Memory B cell (primary cell): Measurements from ENCODE around the gene MGAT3.
A peak's percentile ranks its signal among the peaks of the same experiment; 100 is the strongest.

Experiments used
- ATAC-seq: fragments of 150-1000 bp; cut with Tn5 transposase; 2 replicates; pipeline ENCODE4 v1.10.0; 2021; ENCODE audit warnings: low read depth, mild to moderate bottlenecking, moderate library complexity
- DNase-seq, 2 donors: peaks; one replicate each; pipeline ENCODE4 v3.0.0; 2022; ENCODE audit warnings: low spot score in 2 of 2
- H3K27ac Mint-ChIP-seq: one replicate; pipeline ENCODE4 v1.8.0; 2022; ENCODE audit warnings: mild to moderate bottlenecking, moderate library complexity, mixed read lengths
- H3K27me3 Mint-ChIP-seq: one replicate; pipeline ENCODE4 v1.8.0; 2022; ENCODE audit warnings: mixed read lengths
- H3K36me3 Mint-ChIP-seq: one replicate; pipeline ENCODE4 v1.8.0; 2022; ENCODE audit warnings: mild to moderate bottlenecking, mixed read lengths
- H3K4me1 Mint-ChIP-seq: one replicate; pipeline ENCODE4 v1.8.0; 2022; ENCODE audit warnings: mixed read lengths
- H3K4me3 Mint-ChIP-seq: one replicate; pipeline ENCODE4 v1.8.0; 2022; ENCODE audit warnings: mild to moderate bottlenecking, moderate library complexity, mixed read lengths
- H3K9me3 Mint-ChIP-seq: one replicate; pipeline ENCODE4 v1.8.0; 2022; ENCODE audit warnings: mixed read lengths

The MGAT3 gene

DNA sequence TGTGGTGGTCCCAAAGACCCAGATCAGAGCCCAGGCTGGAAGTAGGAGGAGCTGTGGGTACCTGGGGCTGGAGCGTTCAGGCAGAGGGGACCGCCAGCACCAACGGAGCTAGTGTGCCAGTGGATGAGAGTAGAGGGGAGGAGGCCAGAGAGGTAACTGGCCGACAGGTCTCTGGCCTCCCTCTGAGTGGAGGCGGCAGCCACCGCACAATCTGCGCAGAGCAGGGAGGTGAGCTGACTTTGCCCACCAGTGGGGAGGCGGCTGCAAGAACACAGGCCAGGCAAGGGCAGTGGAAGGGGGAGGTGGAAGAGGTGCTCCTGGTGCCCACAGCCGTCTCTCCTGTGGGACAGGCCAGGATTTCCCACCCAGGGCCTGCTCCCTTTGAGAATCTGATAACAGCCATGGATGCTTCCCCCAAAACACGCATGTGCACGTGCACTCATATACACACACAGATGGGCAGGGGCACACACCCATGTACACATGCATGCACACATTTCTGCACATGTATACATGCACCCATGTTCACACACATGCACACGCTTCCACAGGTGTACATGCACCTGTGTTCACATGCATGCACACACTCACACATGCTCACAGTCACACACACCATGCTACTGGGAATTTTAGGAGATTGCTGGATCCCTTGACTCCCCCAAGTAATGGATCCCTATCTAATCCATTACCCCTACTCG lies 6.4 kb upstream of the MGAT3 start:
- ATAC-seq (no peak), DNase-seq (no peak)
- Mint-ChIP-seq H3K36me3 (peaks cover 3% of the 10 kb centered on the region), H3K4me1 (peaks cover 64% of the 10 kb centered on the region), H3K27ac (no peak overlapping the region), H3K4me3 (peak overlapping the region; percentile 91), H3K27me3 (no peaks in the 10 kb centered on the region), H3K9me3 (no peaks in the 10 kb centered on the region)

DNA sequence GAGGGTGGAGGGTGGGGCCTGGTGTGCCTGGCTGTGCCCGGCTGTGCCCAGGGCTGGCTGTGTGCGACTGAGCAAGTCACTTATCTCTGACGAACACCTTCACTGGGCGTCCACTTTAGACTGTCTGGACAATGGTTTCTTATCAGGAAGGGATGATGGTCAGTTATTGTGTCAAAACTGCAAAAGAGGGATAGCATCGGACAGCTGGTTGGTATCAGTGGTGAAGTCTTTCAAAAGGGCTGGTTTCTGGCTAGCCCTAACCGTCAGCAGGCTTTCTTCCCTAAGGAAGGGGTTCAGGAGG lies 4.1 kb upstream of the MGAT3 start:
- no peak for ATAC-seq
- no peak overlapping the region for H3K4me3 Mint-ChIP-seq
- no peaks in the 10 kb centered on the region for H3K27me3 Mint-ChIP-seq
- H3K4me1 Mint-ChIP-seq = peaks cover 57% of the 10 kb centered on the region
- no peak for DNase-seq
- peaks cover 2% of the 10 kb centered on the region for H3K36me3 Mint-ChIP-seq
- H3K9me3 Mint-ChIP-seq = no peaks in the 10 kb centered on the region
- H3K27ac Mint-ChIP-seq = peak overlapping the region; percentile 39

DNA sequence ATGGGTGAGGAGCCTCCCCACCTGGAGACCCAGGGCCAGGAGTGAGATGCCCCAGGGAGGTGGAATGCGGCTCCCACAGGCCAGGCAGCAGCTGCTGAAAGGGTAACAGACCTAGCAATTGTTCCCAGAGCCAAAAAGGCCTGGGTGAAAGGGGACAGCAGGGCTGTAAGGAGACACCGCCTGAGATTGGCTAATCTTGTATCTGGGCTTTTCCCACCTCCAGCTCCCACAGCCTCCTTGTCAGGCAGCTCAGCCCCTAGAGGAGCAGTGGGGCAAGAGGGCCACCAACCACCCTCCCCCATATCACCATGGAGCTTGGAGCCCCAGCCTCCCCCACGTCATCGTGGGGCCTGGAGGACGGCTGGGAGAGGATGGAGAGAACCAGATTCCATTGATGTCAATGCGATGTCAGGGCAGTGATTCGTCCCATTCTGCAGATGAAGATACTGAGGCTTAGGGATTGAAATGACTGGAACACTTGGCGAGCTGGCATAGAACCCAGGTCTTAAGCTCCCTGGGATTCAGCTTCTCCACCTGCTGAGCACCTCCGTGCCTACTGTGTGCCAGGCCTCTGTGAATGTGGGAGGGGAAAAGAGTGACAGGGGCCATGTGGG lies 2.9 kb upstream of the MGAT3 start:
- no peaks in the 10 kb centered on the region for H3K9me3 Mint-ChIP-seq
- no peak for DNase-seq
- H3K4me1 Mint-ChIP-seq = peaks cover 56% of the 10 kb centered on the region
- H3K4me3 Mint-ChIP-seq = no peak overlapping the region
- ATAC-seq = no peak
- H3K27me3 Mint-ChIP-seq = no peaks in the 10 kb centered on the region
- H3K27ac Mint-ChIP-seq = no peak overlapping the region
- H3K36me3 Mint-ChIP-seq = peaks cover 2% of the 10 kb centered on the region

DNA sequence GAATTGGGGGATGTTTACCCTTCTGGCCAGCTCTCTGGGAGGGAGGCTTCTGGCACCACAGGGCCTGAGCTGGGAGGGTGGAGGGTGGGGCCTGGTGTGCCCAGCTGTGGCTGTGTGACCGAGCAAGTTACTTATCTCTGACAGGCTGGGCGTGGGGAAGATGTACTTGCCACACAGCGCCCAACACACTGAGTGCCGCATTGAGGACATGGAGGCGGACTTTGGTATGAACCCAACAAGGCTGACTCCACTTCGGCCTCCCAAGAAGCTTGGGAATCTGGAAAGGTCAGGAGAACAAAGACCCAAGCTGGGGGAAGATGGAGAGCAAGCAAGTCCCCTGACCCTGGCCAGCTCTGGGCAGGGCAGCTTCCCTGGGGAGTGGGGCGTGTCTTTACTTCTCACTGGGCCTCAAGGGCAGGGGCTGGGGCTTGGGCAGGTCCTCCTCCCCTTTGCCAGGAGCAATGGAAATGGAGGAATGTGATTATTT lies 2.4 kb upstream of the MGAT3 start:
- peaks cover 2% of the 10 kb centered on the region for H3K36me3 Mint-ChIP-seq
- DNase-seq = no peak
- peak overlapping the region; percentile 18 for H3K4me3 Mint-ChIP-seq
- no peak overlapping the region for H3K27ac Mint-ChIP-seq
- H3K27me3 Mint-ChIP-seq = no peaks in the 10 kb centered on the region
- no peaks in the 10 kb centered on the region for H3K9me3 Mint-ChIP-seq
- peaks cover 52% of the 10 kb centered on the region for H3K4me1 Mint-ChIP-seq
- ATAC-seq = no peak

GRCh38 chr22:39457198-39457555 lies 365 bp downstream of the MGAT3 start:
- H3K4me3 Mint-ChIP-seq = no peak overlapping the region
- ATAC-seq (peak; percentile 40), DNase-seq (no peak)
- H3K9me3 Mint-ChIP-seq = no peaks in the 10 kb centered on the region
- no peaks in the 10 kb centered on the region for H3K27me3 Mint-ChIP-seq
- peaks cover 46% of the 10 kb centered on the region for H3K4me1 Mint-ChIP-seq
- H3K27ac Mint-ChIP-seq = no peak overlapping the region
- peaks cover 2% of the 10 kb centered on the region for H3K36me3 Mint-ChIP-seq

DNA sequence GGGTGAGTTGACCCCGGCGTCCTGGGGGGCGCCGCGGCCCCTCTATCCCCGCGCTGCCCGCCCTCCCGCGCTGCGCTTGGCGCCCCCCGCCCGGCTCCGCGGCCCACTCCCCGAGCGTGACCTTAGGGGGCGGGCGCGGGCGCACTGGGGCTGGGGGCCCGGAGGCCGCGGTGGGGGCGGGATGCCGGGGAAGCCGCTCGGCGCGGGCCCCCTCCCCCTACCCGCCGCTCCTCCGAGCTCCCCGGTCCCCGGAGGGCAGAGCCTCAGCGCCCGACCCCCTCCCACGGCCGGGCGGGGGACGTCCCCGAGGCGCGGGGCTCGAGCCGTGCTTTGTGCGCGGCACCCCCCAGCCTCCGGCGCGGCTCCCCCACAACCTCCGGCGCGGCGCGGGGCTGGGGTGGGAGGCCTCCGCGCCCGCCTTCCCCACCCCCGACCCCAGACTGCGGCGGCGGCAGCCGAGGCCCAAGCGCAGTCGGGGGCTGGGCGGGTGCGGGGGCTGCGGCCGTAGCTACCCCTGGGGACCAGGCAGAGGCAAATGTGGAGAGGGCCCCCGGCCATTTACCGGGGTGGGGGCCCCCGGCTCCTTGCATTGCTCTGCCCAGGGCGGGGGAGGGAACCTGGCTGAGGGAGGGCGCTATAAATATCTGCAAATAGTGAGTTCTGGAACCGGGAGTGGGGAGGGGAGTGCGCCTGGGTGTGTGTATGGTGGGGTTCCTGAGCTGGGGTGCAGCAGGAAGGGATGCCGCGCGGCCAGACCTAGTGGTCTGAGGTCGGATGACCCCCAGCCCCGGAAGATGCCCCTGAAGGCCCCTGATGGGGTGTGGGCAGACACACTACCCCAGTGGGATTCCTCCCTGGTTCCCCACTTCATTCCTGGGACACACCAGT lies 988 bp downstream of the MGAT3 start:
- peak overlapping the region; percentile 76 for H3K27ac Mint-ChIP-seq
- DNase-seq (no peak), ATAC-seq (peak; percentile 25)
- H3K9me3 Mint-ChIP-seq = no peaks in the 10 kb centered on the region
- peak overlapping the region; percentile 95 for H3K4me3 Mint-ChIP-seq
- H3K27me3 Mint-ChIP-seq = no peaks in the 10 kb centered on the region
- peaks cover 46% of the 10 kb centered on the region for H3K4me1 Mint-ChIP-seq
- peaks cover 2% of the 10 kb centered on the region for H3K36me3 Mint-ChIP-seq

GRCh38 chr22:39458444-39459083 lies 1.8 kb downstream of the MGAT3 start:
- ATAC-seq = no peak
- Mint-ChIP-seq H3K27me3 (no peaks in the 10 kb centered on the region), H3K9me3 (no peaks in the 10 kb centered on the region), H3K36me3 (peaks cover 2% of the 10 kb centered on the region), H3K4me3 (peak overlapping the region; percentile 95), H3K27ac (peak overlapping the region; percentile 76), H3K4me1 (peaks cover 47% of the 10 kb centered on the region)
- DNase-seq = no peak

- peak overlapping the region; percentile 27 for H3K4me3 Mint-ChIP-seq
- ATAC-seq (no peak), DNase-seq (no peak)
- H3K9me3 Mint-ChIP-seq = no peaks in the 10 kb centered on the region
- peaks cover 48% of the 10 kb centered on the region for H3K4me1 Mint-ChIP-seq
- H3K27ac Mint-ChIP-seq = peak overlapping the region; percentile 76
- no peaks in the 10 kb centered on the region for H3K27me3 Mint-ChIP-seq
- peaks cover 2% of the 10 kb centered on the region for H3K36me3 Mint-ChIP-seq
Measured at GRCh38 chr22:39459681-39460080, 2.9 kb downstream of the MGAT3 start.

- H3K36me3 Mint-ChIP-seq = peaks cover 2% of the 10 kb centered on the region
- H3K4me1 Mint-ChIP-seq = peaks cover 65% of the 10 kb centered on the region
- H3K27ac Mint-ChIP-seq = peak overlapping the region; percentile 93
- H3K27me3 Mint-ChIP-seq = no peaks in the 10 kb centered on the region
- no peaks in the 10 kb centered on the region for H3K9me3 Mint-ChIP-seq
- peak overlapping the region; percentile 41 for H3K4me3 Mint-ChIP-seq
- DNase-seq (no peak), ATAC-seq (peak; percentile 35)
Measured at GRCh38 chr22:39462443-39463221, 5.8 kb downstream of the MGAT3 start.

- peaks cover 66% of the 10 kb centered on the region for H3K4me1 Mint-ChIP-seq
- H3K4me3 Mint-ChIP-seq = peak overlapping the region; percentile 43
- H3K36me3 Mint-ChIP-seq = peaks cover 2% of the 10 kb centered on the region
- no peaks in the 10 kb centered on the region for H3K9me3 Mint-ChIP-seq
- H3K27me3 Mint-ChIP-seq = no peaks in the 10 kb centered on the region
- H3K27ac Mint-ChIP-seq = peak overlapping the region; percentile 93
- DNase-seq = no peak
- no peak for ATAC-seq
Measured at GRCh38 chr22:39463277-39463676, 6.5 kb downstream of the MGAT3 start.

DNA sequence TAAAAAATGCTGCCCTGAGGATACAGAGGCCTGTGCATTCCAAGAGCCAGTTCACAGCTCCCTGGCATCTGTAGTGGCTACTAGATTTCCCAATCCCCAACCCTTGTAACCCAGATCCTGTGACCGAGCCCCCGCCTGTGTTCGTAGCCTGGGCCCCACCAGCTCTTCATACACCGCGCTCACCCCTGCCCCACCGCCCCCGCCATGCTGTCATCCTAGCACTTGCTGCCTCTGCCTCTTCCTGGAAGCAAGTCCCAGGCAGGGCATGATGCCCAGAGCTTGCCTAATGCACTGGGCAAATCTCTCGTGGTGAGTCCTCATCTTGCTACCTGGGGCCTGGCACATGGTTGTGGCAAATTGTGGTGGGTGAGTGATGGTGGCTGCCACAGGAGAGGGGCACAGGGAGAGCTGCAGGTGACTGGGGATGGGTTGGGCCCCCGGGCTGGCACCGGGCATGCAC lies 7.1 kb downstream of the MGAT3 start:
- no peak for ATAC-seq
- Mint-ChIP-seq H3K4me1 (peaks cover 65% of the 10 kb centered on the region), H3K27ac (peak overlapping the region; percentile 93), H3K36me3 (peaks cover 2% of the 10 kb centered on the region), H3K9me3 (no peaks in the 10 kb centered on the region), H3K27me3 (no peaks in the 10 kb centered on the region), H3K4me3 (peak overlapping the region; percentile 21)
- DNase-seq = no peak

DNA sequence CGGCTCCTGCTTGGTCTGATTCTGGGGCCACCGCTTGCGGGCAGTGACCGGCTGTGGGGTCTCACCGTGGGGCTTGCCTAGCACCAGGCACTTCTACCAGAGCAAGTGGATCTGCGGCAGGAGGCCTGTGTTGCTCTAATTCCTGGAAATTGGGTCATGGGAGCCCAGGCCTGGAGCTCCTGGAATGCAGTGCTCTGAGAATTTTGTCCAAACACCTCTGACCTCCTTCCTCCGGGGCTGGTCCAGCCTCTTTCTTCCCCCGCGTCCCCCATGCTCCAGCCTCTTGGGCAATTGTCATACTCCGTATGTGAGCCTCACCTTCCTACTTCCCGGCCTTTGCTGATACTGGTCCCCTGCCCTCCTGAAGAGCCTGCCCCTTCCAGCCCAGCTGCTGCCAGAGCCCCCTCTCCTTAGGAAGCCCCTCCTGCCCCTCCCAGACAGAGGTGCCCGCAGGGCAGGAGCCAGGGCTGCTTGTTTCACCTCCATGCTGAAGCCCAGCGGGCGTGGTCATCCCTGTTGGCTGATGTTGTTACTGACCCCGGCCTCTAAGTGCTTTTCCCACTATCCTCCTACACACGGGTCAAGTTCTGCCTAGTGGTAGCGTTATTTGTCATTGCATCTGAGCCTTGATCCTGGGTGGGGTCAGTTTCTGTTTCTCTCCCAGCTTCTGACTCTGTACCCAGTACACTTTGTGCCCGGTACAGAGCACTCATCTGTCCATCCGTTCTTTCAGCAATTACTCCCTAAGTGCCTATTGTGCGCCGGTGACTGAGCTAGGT lies 9.6 kb downstream of the MGAT3 start:
- no peaks in the 10 kb centered on the region for H3K9me3 Mint-ChIP-seq
- peaks cover 71% of the 10 kb centered on the region for H3K4me1 Mint-ChIP-seq
- H3K4me3 Mint-ChIP-seq = peak overlapping the region; percentile 72
- peak overlapping the region; percentile 93 for H3K27ac Mint-ChIP-seq
- no peak for ATAC-seq
- no peaks in the 10 kb centered on the region for H3K27me3 Mint-ChIP-seq
- peaks cover 2% of the 10 kb centered on the region for H3K36me3 Mint-ChIP-seq
- no peak for DNase-seq
